Measurements from ENCODE around the gene PHYHD1.

The PHYHD1 gene

DNA sequence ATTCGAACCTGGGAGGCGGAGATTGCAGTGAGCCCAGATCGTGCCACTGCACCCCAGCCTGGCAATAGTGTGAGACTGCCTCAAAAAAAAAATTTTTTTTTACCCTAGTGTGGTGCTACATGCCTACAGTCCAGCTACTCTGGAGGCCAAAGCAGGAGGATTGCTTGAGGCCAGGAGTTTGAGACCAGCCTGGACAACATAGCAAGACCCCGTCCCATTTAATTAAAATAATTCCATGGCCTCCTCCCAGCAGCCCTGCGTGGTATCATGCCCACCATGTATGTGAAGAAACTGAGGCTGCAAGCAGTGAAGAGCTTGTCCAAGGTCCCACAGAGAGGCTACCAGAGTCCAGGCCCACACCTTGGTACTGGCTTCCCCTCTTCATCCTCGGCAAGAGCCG, 19.4 kb upstream of the PHYHD1 start:
- no peak for DNase-seq (ENCODE audit: low read depth)

DNA sequence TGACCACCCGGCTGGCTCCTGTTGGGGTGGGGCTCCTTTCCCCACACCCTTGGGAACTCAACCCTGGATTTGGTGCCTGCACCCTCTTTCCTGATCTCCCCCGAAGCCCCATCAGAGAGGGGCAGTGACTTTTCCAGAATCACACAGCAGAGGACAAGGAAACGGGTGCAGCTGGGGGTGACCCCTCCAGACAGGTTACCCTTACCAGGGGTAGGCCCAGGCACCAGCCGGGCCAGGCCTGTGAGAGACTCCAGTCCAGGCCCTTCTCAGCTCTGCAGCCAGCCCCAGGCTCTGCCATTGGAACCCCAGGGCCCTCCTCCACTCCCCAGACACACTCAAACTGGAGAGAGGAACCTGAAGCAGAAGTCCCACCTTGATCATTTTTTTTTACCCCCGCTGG, 19.0 kb upstream of the PHYHD1 start:
- DNase-seq (ENCODE audit: low read depth), result no peak

DNA sequence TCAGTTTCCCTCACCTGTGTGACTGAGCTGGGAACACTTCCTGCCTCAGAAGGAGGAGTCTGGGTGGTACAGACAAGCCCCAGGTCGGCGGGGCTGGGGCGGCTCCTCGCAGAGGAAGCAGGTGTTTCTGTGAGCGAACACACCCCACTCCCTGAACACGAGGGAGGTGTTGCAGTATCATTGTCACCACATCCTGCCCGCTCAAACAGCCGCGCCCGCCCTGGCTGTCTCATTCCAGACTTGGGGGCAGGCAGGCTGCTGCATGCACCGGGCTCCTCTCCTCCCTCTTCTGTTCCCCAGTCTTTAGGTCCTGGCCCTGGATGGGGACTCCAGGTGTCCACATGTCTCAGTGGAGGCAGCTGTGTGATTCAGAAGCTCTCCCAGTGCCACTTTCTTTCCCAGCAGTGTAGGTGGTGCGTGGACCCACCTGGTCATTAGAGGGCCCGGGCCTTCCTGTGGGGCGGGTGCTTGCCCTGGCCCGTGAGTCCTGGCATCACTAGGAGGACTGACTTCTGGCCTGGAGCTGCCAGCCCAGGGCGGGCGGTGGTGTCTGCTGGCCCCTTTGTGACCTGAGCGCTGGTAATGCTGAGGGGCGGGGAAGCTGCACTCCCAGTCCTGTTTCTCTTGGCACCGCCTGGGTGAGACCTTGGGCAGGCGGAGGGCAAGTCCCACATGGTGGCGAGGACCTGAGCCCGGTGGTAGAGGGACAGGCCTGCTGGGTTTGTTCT, 18.3 kb upstream of the PHYHD1 start:
- peak; percentile 65 for DNase-seq (ENCODE audit: low read depth)

DNA sequence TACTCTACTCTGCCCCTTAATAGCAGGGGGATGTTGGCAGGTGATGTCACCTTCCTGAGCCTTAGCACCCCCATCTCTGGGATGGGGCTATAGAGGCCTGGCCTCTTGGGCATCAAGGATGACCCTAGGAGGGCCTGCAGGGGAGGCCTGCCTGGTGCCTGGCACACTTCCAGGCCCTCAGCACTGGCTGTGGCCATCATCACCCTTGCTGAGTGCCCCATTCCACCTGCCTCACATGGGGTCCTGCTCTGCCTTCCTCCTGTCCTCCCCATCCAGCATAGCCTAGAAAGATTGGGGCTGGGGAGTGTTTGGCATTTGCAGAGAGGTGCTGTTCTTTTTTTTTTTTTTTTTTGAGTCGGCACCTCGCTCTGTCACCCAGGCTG, 17.7 kb upstream of the PHYHD1 start:
- DNase-seq (ENCODE audit: low read depth), result no peak

DNA sequence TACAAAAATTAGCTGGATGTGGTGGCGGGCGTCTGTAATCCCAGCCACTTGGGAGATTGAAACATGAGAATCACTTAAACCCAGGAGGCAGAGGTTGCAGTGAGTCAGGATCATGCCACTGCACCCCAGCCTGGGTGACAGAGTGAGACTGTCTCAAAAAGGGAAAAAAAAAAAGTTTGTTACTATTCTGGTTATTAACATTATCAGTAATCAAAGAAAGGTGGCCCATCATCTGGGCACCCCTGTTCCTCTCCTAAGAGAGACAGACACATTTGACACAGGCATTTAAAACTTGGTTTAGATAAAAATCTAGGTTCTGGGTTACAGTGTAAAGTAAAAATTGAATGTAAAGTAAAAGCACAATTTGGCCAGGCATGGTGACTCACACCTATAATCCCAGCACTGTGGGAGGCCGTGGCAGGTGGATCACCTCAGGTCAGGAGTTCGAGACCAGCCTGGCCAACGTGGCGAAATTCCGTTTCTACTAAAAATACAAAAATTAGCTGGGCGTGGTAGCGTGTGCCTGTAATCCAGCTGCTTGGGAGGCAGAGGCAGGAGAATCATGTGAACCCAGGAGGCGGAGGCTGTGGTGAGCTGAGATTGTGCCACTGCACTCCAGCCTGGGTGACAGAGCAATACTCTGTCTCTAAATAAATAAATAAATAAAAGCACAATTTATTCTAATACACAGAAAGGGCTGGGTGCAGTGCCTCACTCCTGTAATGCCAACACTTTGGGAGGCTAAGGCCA, 16.7 kb upstream of the PHYHD1 start:
- DNase-seq (ENCODE audit: low read depth), result no peak

DNA sequence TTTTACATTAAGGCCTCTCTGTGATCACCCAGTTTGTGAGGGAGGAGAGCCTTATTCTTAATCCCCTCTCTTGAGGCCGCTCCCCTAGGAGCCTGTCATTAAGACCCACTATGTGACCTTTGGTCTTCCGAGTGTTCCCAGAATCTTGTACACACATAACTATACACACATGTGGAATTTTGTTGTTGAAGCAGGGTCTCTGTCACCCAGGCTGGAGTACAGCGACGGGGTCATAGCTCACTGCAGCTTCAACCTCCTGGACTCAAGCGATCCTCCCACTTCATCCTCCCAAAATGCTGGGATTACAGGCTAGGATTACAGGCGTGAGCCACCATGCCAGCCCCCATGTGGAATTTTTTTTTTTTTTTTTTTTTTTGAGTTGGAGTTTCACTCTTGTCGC, 14.8 kb upstream of the PHYHD1 start:
- DNase-seq (ENCODE audit: low read depth), result no peak

DNA sequence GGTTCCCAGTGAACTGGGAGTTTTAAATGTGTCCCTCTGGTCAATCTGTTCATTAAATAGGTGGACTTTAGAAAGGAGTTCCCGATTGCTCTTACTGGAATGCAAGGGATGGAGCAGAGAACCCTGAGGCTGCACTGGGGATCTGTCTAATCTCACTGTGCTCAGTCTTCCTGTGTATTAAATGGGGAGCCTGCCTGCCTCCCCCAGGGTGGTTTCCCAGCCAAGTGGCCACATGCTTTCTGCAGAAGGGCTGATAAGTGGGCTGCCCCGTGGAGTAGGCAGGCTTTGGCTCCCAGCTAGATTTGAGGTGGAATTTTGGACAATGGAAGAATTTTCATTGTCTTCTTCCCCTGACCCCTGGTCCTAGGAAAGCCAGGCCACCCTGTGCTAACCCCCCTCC, 14.0 kb upstream of the PHYHD1 start:
- DNase-seq (ENCODE audit: low read depth), result no peak

DNA sequence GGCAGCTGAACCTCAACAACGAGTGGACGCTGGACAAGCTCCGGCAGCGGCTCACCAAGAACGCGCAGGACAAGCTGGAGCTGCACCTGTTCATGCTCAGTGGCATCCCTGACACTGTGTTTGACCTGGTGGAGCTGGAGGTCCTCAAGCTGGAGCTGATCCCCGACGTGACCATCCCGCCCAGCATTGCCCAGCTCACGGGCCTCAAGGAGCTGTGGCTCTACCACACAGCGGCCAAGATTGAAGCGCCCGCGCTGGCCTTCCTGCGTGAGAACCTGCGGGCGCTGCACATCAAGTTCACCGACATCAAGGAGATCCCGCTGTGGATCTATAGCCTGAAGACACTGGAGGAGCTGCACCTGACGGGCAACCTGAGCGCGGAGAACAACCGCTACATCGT, 12.4 kb upstream of the PHYHD1 start:
- DNase-seq (ENCODE audit: low read depth), result no peak

DNA sequence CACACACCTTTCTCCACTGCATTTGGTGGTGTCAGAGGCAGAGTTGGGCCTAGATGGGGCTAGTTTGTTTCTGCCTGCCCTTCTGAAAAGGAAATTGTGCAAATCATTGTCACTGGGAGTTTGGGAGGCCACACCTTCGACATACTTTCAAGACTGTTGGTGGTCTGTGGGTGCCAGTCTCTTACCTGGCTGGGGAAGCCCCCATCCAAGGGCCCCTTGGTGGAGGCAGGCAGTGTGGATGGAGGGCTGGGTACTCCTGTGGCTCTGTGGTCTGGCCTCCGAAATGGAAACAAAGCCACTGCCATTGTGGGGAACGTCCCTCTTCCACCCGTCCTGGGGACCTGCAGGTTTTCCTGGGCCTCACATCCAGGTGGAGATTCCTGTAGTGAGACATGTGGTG, 10.9 kb upstream of the PHYHD1 start:
- DNase-seq (ENCODE audit: low read depth), result no peak

DNA sequence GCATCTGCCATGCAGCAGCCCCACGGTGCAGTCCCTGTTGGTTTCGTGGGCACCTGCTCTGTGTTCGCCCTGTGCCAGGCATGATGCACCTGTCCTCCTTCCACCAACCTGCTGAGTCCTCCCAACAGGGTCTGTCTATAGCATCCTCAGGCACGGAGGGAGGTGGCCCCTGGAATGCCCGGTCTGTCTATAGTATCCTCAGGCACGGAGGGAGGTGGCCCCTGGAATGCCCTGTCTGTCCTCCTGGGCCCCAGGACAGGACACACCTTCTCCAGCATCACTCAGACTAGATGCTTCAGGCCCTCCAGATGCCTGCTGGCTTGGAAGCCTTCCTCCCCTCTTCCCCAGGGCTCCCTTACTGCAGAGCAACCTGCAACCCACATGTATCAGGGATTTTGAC, 9.9 kb upstream of the PHYHD1 start:
- no peak for DNase-seq (ENCODE audit: low read depth)

DNA sequence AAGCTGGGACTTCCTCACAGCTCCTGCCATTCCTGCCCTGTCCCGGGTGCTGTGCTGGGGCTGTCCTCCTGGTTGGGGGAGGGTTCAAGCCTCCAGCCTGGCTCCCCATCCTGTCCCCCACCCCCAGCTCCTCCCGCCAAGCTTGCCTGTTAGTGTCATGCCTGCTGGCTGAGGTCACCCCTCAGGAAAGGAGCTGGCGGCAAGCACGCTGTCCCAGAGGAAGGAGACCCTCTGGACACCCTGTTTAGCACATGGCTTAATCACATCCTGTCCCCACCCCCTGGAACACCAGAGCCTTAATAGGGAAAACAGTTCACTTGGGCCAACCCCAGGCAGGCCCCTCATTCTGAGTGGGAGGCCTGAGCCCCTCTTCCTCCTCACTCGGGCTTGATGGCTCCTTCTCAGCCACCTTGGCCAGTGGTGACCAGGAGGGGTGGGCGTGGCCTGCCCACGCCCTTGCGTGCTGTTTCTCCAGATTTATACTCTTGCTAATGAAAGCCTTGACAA, 9.2 kb upstream of the PHYHD1 start:
- no peak for DNase-seq (ENCODE audit: low read depth)

DNA sequence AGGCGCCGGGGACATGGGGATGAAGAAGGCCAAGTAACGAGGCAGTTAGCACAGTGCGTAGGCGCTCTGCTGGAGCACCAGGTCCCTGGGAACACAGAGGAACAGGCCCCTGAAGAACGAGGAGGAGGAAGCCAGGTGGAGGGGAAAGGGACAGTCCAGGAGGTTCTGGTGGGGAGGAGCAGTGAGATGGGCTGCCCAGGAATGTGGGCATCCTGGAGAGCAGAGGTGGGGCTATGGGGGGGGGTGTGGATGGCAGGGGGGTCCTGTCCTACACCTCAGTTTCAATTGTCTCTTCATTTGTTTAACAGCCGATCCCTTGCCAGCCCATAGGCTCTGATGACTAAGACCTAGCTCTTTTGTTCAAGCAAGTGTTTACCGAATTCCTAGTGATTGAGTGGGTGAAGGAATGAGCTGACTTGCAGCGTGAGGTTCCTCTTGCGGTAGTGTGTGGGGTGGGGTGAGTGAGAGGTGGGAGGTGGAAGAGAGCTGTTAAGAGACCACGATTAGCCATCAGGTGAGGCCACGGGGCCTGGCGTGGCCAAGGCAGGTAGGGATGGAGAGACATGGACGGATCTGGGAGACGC, 8.4 kb upstream of the PHYHD1 start:
- no peak for DNase-seq (ENCODE audit: low read depth)

DNA sequence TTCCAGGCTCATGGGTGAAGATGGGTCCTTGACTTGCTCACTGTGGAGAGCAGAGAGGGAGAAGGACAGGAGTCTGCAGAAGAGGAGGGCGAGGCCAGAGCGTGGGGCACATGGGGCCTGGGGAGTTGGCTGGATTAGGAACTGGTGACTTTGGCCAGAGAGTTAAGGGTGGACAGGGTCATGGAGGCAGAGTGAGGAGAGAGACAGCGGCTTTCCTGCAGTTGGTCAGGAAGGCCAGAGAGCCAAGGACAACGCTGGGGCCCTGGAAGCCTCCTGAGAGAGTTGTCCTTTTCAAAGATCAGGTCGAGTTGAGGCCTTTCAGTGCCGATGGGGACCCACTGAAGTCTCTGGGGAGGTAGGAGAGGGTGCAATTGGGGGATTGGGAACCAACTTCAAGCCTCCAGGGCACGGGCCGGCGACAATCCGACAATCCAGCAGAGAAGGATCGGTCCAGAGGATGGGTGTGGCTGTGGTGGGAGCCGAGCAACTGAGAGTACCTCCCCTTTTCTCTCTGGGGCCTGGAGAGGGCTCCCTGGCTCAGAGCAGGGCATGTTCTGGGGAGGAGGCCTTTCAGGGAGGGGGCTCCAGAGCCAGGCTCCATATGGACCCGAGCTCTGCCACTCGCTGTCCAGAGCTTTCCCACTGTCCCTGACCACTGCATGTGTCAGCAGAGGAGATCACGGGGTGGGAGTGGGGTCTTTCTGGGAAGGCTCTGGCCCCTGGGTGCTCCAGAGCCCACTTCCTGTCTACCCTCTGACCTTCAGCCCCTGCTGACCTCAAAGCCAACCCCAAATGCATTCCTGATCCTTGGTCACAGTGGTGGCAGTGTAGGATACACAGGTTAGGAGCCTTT, 7.5 kb upstream of the PHYHD1 start:
- no peak for DNase-seq (ENCODE audit: low read depth)

DNA sequence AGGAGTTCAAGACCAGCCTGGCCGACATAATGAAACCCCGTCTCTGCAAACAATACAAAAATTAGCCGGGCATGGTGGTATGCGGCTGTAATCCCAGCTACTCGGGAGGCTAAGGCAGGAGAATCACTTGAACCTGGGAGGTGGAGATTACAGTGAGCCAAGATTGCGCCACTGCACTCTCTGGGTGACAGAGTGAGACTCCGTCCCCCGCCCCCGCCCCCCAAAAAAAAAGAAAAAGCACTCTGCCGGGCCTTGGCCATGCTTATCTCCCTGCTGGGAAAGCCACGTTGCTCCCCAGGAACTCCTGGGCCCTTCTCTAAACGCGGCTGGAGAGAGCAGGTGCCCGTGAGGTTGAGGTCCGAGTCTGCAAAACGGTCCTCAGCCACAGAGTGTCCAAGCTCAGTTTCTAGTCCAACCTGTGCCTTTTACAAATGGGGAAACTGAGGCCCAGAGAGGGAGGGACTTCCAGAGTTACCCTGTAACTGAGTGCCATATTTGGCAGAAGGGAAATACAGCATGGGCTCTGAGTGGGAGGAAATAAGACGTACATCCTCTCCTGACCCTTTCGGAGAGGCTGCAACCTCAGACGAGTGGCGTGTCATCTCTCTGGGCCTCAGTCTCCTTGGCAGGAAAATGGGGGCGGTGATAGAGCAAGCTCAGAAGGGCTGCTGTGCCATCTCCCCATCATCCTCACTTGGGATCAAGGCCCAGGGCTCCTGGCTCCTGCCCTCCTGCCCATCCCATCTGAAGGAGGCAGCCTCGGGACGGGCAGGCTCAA, 6.6 kb upstream of the PHYHD1 start:
- DNase-seq (ENCODE audit: low read depth), result no peak

DNA sequence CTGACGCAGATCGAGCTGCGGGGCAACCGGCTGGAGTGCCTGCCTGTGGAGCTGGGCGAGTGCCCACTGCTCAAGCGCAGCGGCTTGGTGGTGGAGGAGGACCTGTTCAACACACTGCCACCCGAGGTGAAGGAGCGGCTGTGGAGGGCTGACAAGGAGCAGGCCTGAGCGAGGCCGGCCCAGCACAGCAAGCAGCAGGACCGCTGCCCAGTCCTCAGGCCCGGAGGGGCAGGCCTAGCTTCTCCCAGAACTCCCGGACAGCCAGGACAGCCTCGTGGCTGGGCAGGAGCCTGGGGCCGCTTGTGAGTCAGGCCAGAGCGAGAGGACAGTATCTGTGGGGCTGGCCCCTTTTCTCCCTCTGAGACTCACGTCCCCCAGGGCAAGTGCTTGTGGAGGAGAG, 4.6 kb upstream of the PHYHD1 start:
- no peak for DNase-seq (ENCODE audit: low read depth)

DNA sequence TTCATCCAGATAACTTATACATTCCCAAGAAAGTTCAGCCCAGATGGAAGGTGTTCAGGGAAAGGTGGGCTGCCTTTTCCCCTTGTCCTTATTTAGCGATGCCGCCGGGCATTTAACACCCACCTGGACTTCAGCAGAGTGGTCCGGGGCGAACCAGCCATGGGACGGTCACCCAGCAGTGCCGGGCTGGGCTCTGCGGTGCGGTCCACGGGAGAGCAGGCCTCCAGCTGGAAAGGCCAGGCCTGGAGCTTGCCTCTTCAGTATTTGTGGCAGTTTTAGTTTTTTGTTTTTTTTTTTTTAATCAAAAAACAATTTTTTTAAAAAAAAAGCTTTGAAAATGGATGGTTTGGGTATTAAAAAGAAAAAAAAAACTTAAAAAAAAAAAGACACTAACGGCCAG, 4.0 kb upstream of the PHYHD1 start:
- DNase-seq (ENCODE audit: low read depth), result no peak

DNA sequence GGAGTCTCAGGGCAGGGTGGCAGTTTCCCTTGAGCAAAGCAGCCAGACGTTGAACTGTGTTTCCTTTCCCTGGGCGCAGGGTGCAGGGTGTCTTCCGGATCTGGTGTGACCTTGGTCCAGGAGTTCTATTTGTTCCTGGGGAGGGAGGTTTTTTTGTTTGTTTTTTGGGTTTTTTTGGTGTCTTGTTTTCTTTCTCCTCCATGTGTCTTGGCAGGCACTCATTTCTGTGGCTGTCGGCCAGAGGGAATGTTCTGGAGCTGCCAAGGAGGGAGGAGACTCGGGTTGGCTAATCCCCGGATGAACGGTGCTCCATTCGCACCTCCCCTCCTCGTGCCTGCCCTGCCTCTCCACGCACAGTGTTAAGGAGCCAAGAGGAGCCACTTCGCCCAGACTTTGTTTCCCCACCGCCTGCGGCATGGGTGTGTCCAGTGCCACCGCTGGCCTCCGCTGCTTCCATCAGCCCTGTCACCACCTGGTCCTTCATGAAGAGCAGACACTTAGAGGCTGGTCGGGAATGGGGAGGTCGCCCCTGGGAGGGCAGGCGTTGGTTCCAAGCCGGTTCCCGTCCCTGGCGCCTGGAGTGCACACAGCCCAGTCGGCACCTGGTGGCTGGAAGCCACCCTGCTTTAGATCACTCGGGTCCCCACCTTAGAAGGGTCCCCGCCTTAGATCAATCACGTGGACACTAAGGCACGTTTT, 3.5 kb upstream of the PHYHD1 start:
- DNase-seq (ENCODE audit: low read depth), result no peak

DNA sequence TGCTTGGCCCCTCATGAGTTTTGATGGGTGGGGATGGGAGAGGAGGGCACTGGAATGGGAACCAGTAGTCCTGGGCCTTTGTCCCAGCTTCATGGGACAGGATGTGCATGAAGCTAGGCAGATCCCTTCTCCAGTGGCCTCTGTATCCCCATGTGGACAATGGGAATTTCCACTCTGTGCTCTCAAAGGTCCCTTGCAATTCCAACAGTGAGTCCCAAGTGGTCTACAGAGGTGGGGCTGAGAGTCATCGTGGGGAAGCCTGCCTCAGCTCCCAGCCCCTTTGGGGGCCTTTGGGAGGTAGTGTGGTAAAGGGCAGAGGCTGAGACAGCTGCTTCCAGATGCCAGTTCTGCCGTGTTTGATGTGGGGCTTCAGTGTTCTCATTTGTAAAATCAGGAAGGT, 1.9 kb upstream of the PHYHD1 start:
- DNase-seq (ENCODE audit: low read depth), result no peak

DNA sequence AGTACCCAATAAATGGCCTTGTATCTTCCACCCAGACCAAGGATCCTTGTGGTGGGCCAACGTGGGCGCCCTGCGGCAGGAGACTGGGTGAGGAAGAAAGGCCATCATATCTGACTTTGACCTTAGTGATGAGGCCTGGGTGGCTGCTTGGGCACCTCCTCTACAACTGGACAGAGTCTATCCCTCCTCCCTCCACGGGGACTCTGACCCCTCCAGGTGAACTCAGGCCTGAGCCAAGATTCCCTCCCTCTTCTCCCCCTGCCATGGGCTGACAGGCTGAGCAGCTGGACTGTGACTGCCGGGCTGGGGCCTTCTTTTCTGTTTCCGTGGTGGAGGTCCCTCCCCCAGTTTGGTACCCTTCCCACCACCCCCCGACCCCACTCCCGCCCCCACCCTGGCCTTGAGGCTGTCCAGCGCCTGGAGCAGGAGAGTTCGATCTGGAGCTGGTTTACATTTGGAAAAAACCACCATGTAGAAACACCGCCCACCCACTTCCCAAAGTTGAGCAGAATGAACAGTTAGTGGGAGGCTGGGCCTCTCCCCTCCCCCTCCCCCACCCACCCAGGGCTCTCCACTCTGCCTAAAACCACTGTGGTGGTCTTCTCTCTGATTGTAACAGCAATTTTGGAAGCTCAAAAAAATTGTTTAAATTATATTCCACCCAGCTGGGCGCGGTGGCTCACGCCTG, 1.2 kb upstream of the PHYHD1 start:
- DNase-seq (ENCODE audit: low read depth), result no peak

Measured in stimulated activated CD8-positive, alpha-beta memory T cell treated with anti-CD3 and anti-CD28 coated beads, Interleukin-7, amount 100 ng/mL, for 24 hours (primary cell).